NCI-H748 (cell line): ENCODE measurements around the gene ACER3.
"Not testable (repeated sequence)": the region's sequence is repeated elsewhere in the genome, so short reads cannot be mapped to it uniquely, and the experiment has no call there.

Source experiments
- DNase-seq: peaks from one replicate; lab custom pipeline; 2025; ENCODE audit not compliant: unreplicated experiment; lab: John Stamatoyannopoulos, UW

Gene ACER3

GRCh38 chr11:76919467-76919866 is 58.7 kb downstream of the ACER3 start:
- DNase-seq: no peak

GRCh38 chr11:76919887-76920746 is 59.4 kb downstream of the ACER3 start:
- DNase-seq: peak; percentile 81

- DNase-seq: no peak
Measured at GRCh38 chr11:76927160-76927559, 66.4 kb downstream of the ACER3 start.

GRCh38 chr11:76935042-76935441 is 74.3 kb downstream of the ACER3 start:
- no peak for DNase-seq

DNA sequence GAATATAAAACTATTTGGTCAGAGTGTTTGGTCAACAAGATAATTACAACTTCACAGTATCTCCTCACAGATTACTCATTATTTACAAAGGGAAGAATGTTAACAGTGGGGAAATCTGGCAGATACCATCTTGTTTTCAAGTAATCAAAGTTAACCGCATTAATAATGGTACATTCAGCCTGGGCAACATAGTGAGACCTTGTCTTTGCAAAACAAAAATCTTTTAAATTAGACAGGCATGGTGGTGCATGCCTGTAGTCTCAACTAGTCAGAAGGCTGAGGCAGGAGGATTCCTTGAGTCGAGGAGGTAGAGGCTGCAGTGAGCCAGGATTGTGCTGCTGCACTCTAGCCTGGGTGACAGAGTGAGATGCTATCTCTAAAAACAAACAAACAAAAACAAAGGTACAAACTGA is 78.5 kb downstream of the ACER3 start:
- peak; percentile 14 for DNase-seq

DNA sequence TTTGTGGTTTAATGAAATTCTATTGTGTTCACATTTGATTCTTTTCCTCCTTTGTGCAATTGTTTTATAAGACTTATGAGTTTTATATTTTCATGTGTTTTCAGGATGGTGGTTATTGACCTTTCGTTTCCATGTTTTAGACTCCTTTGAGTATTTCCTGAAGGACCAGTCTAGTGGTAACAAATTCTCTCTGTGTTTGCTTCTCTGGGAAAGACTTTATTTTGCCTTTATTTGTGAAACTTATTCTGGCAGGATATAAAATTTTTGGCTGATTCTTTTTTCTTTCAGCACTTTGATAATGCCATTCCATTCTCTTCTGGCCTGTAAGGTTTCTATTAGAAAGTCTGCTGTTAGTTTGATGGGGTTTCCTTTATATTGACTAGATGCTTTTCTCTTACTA is 83.5 kb downstream of the ACER3 start:
- no peak for DNase-seq

DNA sequence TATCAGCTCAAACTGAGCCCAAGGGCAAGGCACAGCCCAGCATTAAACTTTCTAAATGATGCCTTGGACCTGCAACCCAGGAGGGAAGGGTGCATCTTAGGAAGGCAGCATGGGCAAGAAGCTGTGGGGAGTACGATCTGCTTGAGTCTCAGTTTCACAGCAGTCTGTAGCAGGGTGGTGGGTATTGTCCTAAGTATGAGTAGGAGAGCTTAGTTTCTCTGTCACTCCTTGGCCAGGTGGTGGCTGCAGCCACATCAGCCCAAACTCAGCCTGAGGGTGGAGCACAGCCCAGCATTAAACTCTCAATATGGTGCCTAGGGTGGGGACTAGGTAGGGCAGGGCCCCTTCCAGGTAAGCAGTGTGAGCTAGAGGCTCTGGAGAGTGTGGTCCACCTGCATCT is 85.5 kb downstream of the ACER3 start:
- DNase-seq: no peak

GRCh38 chr11:76947190-76947589 is 86.5 kb downstream of the ACER3 start:
- no peak for DNase-seq

GRCh38 chr11:76947800-76948199 is 87.1 kb downstream of the ACER3 start:
- DNase-seq: no peak

- DNase-seq: no peak
Measured at GRCh38 chr11:76955459-76956114, 94.9 kb downstream of the ACER3 start.

- DNase-seq: no peak
Measured at GRCh38 chr11:76962583-76963416, 102.1 kb downstream of the ACER3 start.

DNA sequence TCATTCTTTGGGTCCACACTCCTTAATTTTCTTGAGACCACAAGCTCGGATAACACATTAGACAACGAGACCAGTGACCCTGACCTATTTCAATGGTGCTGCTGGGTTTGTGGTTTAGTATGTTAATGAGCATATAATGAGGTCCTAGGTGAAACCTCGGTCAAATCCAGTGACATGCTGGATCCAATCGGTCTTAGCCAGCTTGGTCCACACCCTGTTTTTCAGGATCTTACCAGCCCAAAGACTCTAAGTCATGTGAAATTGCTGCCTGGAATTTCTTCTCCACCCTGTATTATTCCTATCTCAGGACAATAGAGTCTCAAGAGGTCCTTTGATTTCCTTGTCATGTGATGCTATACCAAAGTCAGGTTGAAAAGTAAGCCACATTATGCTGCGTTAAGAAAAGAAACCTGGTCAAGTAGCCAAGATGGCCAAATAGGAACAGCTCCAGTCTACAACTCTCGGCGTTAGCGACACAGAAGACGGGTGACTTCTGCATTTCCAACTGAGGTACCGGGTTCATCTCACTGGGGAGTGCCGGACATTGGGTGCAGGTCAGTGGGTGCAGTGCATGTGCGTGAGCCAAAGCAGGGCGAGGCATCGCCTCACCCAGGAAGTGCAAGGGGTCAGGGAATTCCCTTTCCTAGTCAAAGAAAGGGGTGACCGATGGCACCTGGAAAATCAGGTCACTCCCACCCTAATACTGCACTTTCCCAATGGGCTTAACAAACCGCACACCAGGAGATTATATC is 102.9 kb downstream of the ACER3 start:
- DNase-seq: not testable (repeated sequence)

DNA sequence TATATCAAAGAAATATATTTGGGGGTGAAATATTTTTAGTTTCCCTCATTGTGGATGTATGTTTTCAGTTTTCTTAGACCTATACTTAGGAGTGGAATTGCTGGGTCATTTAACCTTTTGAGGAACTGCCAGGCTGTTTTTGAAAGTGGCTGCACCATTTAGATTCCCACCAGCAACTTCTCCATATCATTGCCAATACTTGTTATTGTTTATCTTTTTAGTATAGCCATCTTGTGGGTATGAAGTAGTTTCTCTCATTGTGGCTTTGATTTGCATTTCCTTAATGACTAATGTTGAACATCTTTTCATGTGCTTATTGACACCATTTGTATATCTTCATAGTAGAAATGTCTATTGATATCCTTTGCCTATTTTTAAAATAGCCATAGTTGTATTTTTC is 111.3 kb downstream of the ACER3 start:
- DNase-seq: no peak

DNA sequence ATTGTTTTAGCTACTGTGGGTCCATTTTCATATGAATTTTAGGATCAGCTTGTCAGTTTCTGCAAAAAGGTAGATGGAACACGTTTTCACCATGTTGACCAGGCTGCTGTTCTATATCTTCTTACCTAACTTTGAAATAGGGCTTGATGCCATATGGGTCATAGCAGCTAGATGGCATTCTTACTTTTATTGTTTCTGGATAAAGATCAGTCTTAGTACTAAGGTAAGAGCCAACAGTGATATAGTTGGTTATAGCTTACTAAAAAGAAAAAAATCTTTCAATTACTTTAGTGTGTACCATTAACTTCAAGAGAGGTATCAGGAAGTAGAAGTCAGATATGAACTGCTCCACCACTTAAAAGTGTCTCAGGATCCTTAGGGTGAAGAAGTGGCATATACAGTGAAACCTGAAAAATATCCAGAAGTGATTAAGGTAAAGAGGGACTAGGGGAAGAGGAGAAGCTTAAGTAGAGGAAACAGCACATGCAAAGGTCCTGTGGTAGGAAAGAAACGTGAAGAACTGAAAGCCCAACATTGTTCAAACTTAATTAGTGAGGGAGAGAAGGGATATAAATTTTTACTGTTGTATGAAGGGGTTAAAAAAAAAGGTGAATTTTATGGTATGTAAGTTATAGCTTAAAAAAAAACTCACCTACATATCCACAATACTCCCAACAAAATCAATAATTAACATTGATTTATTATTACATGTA is 113.6 kb downstream of the ACER3 start:
- DNase-seq: no peak

DNA sequence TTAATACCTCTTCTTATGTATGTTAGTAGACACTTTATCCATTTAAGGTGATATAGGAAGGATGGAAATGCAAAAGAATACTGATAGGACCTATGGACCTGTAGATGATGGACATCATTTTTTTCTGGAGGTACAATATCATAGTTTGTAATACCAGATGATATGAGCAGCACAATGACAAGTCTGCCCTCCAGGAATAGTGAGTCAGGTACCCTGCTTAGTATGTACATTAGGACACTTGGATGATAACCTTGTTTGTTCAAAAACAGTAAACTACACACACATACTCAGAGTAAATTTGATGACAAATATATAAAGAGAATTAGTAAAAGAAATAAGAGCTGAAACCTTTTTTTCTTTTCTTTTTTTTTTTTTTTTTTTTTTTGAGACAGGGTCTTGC is 114.8 kb downstream of the ACER3 start:
- no peak for DNase-seq

DNA sequence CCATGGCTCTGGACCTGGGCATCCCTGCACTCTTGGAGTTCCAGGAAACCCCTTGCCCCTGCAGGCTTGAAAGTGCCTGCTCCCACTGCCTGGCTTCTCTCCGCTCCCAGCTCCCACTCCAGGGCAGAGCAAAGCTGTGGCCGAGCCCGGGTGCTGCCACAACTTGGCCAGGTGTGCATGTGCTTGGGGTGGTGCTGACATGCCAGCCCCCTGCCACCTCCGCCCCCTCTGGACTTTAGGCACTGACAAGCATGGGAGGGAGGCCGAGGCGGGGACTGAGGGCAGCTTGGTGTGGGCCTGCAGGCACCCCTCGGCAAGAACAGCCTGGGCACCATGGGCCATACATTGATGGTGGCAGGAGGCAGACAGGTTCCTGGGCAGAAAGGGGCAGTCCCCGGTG is 117.1 kb downstream of the ACER3 start:
- no peak for DNase-seq

- no peak for DNase-seq
Measured at GRCh38 chr11:76978239-76978638, 117.5 kb downstream of the ACER3 start.

DNA sequence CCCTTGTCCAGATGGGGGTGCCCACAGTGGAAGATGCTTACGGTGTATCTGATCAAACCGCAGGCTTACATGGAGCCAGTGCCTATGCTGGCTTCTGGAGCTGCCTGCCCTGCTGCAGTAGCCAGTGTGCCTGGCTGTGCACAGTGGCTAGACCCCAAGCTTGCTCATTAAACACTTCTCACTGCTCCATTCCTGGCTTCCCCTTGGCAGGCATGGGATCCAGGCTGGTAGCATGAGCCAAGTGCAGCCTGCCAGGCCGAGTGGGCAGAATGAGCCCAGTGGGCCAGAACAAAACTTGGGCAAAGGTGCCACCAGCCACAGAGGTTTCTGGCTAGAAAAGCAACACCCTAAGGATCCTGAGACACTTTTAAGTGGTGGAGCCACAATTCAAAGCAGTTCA is 118.1 kb downstream of the ACER3 start:
- no peak for DNase-seq

GRCh38 chr11:76980196-76980595 is 119.5 kb downstream of the ACER3 start:
- no peak for DNase-seq

- no peak for DNase-seq
Measured at GRCh38 chr11:76984743-76985142, 124.0 kb downstream of the ACER3 start.
